GM23338 (cell line): ENCODE measurements around the gene SNX5.

ENCODE experiments used
- CREB1 ChIP-seq: fragments of 250-450 bp; sonication (Bioruptor Pico); IDR thresholded peaks from 2 replicates; pipeline ENCODE4 v1.5.0; 2020; ENCODE audit warnings: low read depth, mild to moderate bottlenecking, moderate library complexity
- EZH2 ChIP-seq: fragments of 200-600 bp; sonication (generic); IDR thresholded peaks from one replicate; pipeline ENCODE4 v1.8.0; 2017; ENCODE audit warnings: antibody characterized with exemption, mild to moderate bottlenecking, low read depth; ENCODE audit not compliant: unreplicated experiment
- JUNB ChIP-seq: IDR thresholded peaks from one replicate; pipeline ENCODE4 v1.6.1; 2016; ENCODE audit warnings: antibody characterized with exemption; ENCODE audit not compliant: unreplicated experiment
- POLR2AphosphoS5 ChIP-seq: IDR thresholded peaks from 2 replicates; pipeline ENCODE4 v1.6.1; 2016; ENCODE audit warnings: antibody characterized with exemption, low read depth
- TF ChIP-seq, protein P1 (sequence below): IDR thresholded peaks from one replicate; pipeline ENCODE4 v1.6.1; 2018; ENCODE audit warnings: antibody characterized with exemption; ENCODE audit not compliant: unreplicated experiment
- TF ChIP-seq, protein P2 (sequence below), 2 experiments: fragments of 200-600 bp in 1 of 2; sonication (generic) in 1 of 2; conservative IDR thresholded peaks; 2 replicates each; pipeline versions ENCODE4 v1.5.1 to v1.6.1; 2016 to 2017; ENCODE audit warnings: antibody characterized with exemption in 2 of 2, low read depth in 2 of 2, mild to moderate bottlenecking in 2 of 2, moderate library complexity in 1 of 2
- TF ChIP-seq, protein P3 (sequence below): IDR thresholded peaks from 2 replicates; pipeline ENCODE4 v1.6.1; 2016; ENCODE audit warnings: antibody characterized with exemption

DNA sequence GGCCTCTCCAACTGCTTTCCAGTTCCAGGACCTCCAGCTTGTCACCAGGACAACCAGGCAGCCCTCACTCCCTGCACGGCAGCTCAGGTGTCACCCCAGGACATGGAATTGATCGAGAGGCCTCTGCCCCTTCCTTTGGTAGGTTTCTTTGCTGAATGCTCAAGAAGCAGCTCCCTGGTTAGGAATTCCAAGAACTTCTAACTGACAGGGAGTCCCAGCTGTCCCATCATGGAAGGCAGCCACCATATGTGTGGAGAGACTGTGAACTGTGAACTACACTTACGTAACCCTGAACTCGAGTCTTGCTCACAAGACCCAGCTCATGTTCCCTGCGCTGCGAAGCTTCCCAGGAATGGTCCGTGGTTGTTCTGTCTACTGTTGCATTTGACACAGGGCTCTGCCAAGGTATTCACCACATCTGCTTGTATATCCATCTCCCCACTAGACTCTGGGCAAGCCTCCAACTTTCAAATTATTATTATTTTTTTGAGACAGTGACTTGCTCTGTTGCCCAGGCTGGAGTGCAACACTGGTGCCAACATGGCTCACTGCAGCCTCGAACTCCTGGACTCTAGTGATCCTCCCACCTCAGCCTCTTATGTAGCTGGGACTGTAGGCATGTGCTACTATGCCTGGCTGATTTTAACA is 35.9 kb upstream of the SNX5 start:
- TF ChIP-seq, protein P1, sequence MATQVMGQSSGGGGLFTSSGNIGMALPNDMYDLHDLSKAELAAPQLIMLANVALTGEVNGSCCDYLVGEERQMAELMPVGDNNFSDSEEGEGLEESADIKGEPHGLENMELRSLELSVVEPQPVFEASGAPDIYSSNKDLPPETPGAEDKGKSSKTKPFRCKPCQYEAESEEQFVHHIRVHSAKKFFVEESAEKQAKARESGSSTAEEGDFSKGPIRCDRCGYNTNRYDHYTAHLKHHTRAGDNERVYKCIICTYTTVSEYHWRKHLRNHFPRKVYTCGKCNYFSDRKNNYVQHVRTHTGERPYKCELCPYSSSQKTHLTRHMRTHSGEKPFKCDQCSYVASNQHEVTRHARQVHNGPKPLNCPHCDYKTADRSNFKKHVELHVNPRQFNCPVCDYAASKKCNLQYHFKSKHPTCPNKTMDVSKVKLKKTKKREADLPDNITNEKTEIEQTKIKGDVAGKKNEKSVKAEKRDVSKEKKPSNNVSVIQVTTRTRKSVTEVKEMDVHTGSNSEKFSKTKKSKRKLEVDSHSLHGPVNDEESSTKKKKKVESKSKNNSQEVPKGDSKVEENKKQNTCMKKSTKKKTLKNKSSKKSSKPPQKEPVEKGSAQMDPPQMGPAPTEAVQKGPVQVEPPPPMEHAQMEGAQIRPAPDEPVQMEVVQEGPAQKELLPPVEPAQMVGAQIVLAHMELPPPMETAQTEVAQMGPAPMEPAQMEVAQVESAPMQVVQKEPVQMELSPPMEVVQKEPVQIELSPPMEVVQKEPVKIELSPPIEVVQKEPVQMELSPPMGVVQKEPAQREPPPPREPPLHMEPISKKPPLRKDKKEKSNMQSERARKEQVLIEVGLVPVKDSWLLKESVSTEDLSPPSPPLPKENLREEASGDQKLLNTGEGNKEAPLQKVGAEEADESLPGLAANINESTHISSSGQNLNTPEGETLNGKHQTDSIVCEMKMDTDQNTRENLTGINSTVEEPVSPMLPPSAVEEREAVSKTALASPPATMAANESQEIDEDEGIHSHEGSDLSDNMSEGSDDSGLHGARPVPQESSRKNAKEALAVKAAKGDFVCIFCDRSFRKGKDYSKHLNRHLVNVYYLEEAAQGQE = no peak
- TF ChIP-seq, protein P2, sequence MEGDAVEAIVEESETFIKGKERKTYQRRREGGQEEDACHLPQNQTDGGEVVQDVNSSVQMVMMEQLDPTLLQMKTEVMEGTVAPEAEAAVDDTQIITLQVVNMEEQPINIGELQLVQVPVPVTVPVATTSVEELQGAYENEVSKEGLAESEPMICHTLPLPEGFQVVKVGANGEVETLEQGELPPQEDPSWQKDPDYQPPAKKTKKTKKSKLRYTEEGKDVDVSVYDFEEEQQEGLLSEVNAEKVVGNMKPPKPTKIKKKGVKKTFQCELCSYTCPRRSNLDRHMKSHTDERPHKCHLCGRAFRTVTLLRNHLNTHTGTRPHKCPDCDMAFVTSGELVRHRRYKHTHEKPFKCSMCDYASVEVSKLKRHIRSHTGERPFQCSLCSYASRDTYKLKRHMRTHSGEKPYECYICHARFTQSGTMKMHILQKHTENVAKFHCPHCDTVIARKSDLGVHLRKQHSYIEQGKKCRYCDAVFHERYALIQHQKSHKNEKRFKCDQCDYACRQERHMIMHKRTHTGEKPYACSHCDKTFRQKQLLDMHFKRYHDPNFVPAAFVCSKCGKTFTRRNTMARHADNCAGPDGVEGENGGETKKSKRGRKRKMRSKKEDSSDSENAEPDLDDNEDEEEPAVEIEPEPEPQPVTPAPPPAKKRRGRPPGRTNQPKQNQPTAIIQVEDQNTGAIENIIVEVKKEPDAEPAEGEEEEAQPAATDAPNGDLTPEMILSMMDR (conservative IDR thresholded peaks at IDR 0.05; ENCODE audit: low read depth in 2 of 2) = no peak
- no peak for TF ChIP-seq EZH2
- TF ChIP-seq, protein P3, sequence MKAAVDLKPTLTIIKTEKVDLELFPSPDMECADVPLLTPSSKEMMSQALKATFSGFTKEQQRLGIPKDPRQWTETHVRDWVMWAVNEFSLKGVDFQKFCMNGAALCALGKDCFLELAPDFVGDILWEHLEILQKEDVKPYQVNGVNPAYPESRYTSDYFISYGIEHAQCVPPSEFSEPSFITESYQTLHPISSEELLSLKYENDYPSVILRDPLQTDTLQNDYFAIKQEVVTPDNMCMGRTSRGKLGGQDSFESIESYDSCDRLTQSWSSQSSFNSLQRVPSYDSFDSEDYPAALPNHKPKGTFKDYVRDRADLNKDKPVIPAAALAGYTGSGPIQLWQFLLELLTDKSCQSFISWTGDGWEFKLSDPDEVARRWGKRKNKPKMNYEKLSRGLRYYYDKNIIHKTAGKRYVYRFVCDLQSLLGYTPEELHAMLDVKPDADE = no peak
- TF ChIP-seq POLR2AphosphoS5 = no peak
- TF ChIP-seq JUNB = no peak
- no peak for TF ChIP-seq CREB1 (CRISPR knock-in tag)
